Heart right ventricle (tissue), 16 donors: ENCODE measurements around the gene CCDC86. TPM values are rescaled to one million over a fixed set of nuclear protein-coding genes. Genes with fewer than 3 reads are reported as not detected.

Experiments used
- ATAC-seq, 8 donors: fragments of 200-7000 bp; cut with Tn5 transposase; one replicate each; pipeline ENCODE4 v1.9.1; 2020; ENCODE audit warnings: mild to moderate bottlenecking in 8 of 8, moderate library complexity in 8 of 8, moderate number of reproducible peaks in 1 of 8
- DNase-seq, 2 donors: peaks; one replicate each; pipeline ENCODE4 v3.0.0-alpha.2; 2020
- H3K27ac ChIP-seq, 10 donors: fragments of 200-600 bp; sonication (generic) in 2 of 10; one replicate each; pipeline versions ENCODE4 v1.5.0 to v1.8.0; 2020 to 2022; ENCODE audit warnings: mild to moderate bottlenecking in 3 of 10
- H3K27me3 ChIP-seq, 7 donors: fragments of 200-600 bp; one replicate each; pipeline ENCODE4 v1.8.0; 2021 to 2022; ENCODE audit warnings: mild to moderate bottlenecking in 2 of 7
- H3K36me3 ChIP-seq, 9 donors: fragments of 200-600 bp; sonication (generic) in 1 of 9; one replicate each; pipeline versions ENCODE4 v1.5.0 to v1.8.0; 2020 to 2022; ENCODE audit warnings: mild to moderate bottlenecking in 2 of 9
- H3K4me1 ChIP-seq, 9 donors: fragments of 200-600 bp; sonication (generic) in 1 of 9; one replicate each; pipeline versions ENCODE4 v1.5.0 to v1.8.0; 2020 to 2022; ENCODE audit warnings: mild to moderate bottlenecking in 4 of 9
- H3K4me3 ChIP-seq, 10 donors: fragments of 200-600 bp; sonication (generic) in 2 of 10; one replicate each; pipeline versions ENCODE4 v1.5.0 to v1.8.0; 2020 to 2022; ENCODE audit warnings: mild to moderate bottlenecking in 7 of 10, moderate library complexity in 2 of 10
- H3K9me3 ChIP-seq, 11 donors: fragments of 200-600 bp in 10 of 11; sonication (generic) in 2 of 11; one replicate each; pipeline versions ENCODE4 v1.5.0 to v1.8.0; 2013 to 2022; ENCODE audit warnings: mild to moderate bottlenecking in 2 of 11, control low read depth in 1 of 11, moderate library complexity in 1 of 11
- CTCF ChIP-seq, 9 donors: fragments of 200-600 bp; sonication (generic) in 2 of 9; IDR thresholded peaks; one replicate each; pipeline versions ENCODE4 v1.5.0 to v1.8.0; 2021 to 2022; ENCODE audit warnings: antibody characterized with exemption in 9 of 9, mild to moderate bottlenecking in 5 of 9, moderate library complexity in 1 of 9
- WGBS, 2 donors: extraction: QIAGEN DNeasy Blood & Tissue Kit; methylation state at CpG; one replicate each; pipeline ENCODE4 v1.1.7; 2013; ENCODE audit warnings: inconsistent platforms in 1 of 2; 5-methylcytosine and 5-hydroxymethylcytosine counted together
- intact Hi-C, 10 donors: fragments of 100-400 bp; cut with DNase I; formaldehyde crosslinking; loops; one replicate each; pipeline versions ENCODE4 v1.11.1 to v1.14.2; 2022
- polyA plus RNA-seq, 2 donors: library from polyadenylated mRNA; stranded (reverse); fragments of 200-250 nt; gene quantifications; one replicate each; pipeline ENCODE4 v1.2.3, GENCODE V29; 2013
- total RNA-seq, 10 donors: library from RNA; stranded (reverse); fragmentation: NEBNext Ultra II Directional in 3 of 10; extraction: Animal tissue kit (Norgen Biotek cat#: 25700) in 3 of 10; gene quantifications; one replicate each; pipeline versions ENCODE4 v1.2.1 to v1.2.4, GENCODE V29; 2021 to 2023
- donor health status: Arrhythmogenic right ventricular cardiomyopathy.
- donor health status: ischemic (EF 13 %, LVEDD 7.1; RV severe dilation, severe dysfunction).
- donor health status: healthy with polysubstance abuse.
- donor health status: DM: no; HTN: yes; CAD: no.
- donor health status: DM: no; HTN: no; CAD: no.
- donor health status: ischemic (EF 25% LVEDD 6.9; RV normal size, moderate dysfunction).
- donor health status: ischemic (EF 25% LVEDD 5.7; RV mildly dilated, moderate dysfunction).
- donor health status: healthy.
- donor health status: DM: yes; HTN: yes; CAD: no.
- donor health status: Ischemic cardiomyopathy.
- donor health status: ischemic (EF 35%, LVEDD 5.7; RV mildly dilated, moderate dysfunction).
- donor health status: nonischemic (EF 11% LVEDD 7.7; RV severe dilation, severe dysfunction).
- donor health status: DM: yes; HTN: yes; CAD: no.
- donor health status: PGD.
- donor health status: ischemic (EF 29% LVEDD 5.4; RV normal size, mild dysfunction).
- donor health status: nonischemic (EF 23%, LVEDD 6.1; RV moderate dilation, normal function).

CCDC86 gene
- total and polyA plus RNA-seq, 12 donors: 6.6 to 26.5 (median 9.2) TPM

- Histone ChIP-seq H3K27me3 (no peaks in the 10 kb centered on the region), H3K36me3 (no peaks in the 10 kb centered on the region), H3K4me3 (no peak overlapping the region), H3K9me3 (no peaks in the 10 kb centered on the region), H3K27ac (peak overlapping the region; percentile 45 to 75 (median 53)), H3K4me1 (peaks cover 3 to 59% (median 38%) of the 10 kb centered on the region in 9 donors)
- no peak for TF ChIP-seq CTCF (IDR thresholded peaks at IDR 0.05)
- intact Hi-C loops: no loop called here
- 86 to 87% methylated on average over 6 of the region's 6 CpGs for WGBS, 2 donors
- DNase-seq (peak in 1 of 2 donors; percentile 77), ATAC-seq (peak; percentile 71 to 89 (median 78))
These were observed 30.4 kb downstream of the CCDC86 start for GRCh38 chr11:60872124-60872960.

- Histone ChIP-seq H3K27me3 (no peaks in the 10 kb centered on the region), H3K9me3 (no peaks in the 10 kb centered on the region), H3K36me3 (peaks cover 0 to 2% (median 0%) of the 10 kb centered on the region in 9 donors), H3K27ac (peak overlapping the region in 8 of 10 donors; percentile 22 to 69 (median 54)), H3K4me3 (no peak overlapping the region), H3K4me1 (peaks cover 3 to 64% (median 38%) of the 10 kb centered on the region in 9 donors)
- WGBS, 2 donors: 51 to 66% methylated on average over 16 of the region's 16 CpGs
- ATAC-seq (peak in 3 of 8 donors; percentile 17 to 60 (median 34)), DNase-seq (no peak)
- no peak for TF ChIP-seq CTCF (IDR thresholded peaks at IDR 0.05)
- intact Hi-C loops: no loop called here
These were observed 31.1 kb downstream of the CCDC86 start for GRCh38 chr11:60872961-60873524.

GRCh38 chr11:60873533-60873932 lies 31.6 kb downstream of the CCDC86 start:
- no peak for DNase-seq
- H3K27ac ChIP-seq: peak overlapping the region in 1 of 10 donors; percentile 22
- 90 to 91% methylated on average over 12 of the region's 12 CpGs for WGBS, 2 donors

More at GRCh38 chr11:60873533-60873932, 31.6 kb downstream of the CCDC86 start:
- peaks cover 0 to 7% (median 0%) of the 10 kb centered on the region in 9 donors for H3K36me3 ChIP-seq
- H3K9me3 ChIP-seq: no peaks in the 10 kb centered on the region
- ATAC-seq: no peak
- peaks cover 3 to 69% (median 43%) of the 10 kb centered on the region in 9 donors for H3K4me1 ChIP-seq
- no peaks in the 10 kb centered on the region for H3K27me3 ChIP-seq
- no peak overlapping the region for H3K4me3 ChIP-seq
- no peak for TF ChIP-seq CTCF (IDR thresholded peaks at IDR 0.05)
- intact Hi-C loops: no loop called here
